HG03575 (cell line): ENCODE results near the gene SSTR4.

ENCODE experiments used
- ATAC-seq: cut with Tn5 transposase; IDR thresholded peaks from one replicate; pipeline ENCODE4 v1.9.1; 2021; ENCODE audit not compliant: unreplicated experiment, insufficient number of reproducible peaks, low FRiP score; ENCODE audit errors: extremely low read depth

SSTR4 gene

DNA sequence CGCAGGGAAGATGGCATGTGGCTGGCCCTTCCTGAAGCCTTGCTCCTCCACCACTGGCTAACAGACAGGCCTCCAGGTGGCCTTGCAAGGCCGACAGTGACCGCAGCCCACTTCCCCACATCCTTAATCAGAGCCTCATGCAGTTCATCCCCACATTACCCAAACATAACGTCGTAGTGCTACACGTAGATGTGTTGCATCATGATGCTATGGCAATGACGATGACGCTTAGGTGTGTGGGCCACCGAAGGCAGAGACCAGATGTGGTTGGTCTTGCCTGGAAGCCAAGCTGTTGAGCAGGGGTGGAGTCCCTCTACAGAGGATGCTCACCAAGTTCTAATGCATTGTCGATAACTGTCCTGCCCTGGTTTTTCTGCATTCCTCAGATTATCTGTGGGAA, 45.4 kb downstream of the SSTR4 start:
- ATAC-seq, result no peak

DNA sequence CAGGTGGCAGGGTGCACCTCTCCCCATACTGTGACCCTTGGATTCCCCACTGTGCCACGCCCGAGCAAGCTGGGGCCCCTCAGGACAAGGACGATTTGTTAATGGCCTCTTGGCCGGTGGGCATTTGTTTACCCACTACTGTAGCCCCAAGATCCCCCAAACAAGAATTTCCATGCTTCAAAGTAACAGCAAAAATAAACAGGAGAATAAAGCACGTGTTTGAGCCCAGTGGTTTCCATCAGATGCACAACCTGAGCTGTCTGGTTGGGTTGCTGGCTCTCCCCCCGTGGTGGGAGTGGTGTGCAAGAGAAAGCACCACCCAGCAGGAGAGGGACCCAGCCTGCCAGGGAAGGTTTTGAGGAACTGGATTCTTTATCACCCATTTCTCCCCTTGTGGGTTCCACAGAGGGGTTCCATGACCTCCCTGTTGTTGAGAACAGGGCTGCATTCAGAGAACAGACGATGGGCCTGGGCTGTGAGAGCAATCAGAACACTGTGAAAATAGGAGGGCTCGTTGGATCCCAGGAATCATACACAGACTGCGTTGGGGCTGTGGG, 46.2 kb downstream of the SSTR4 start:
- ATAC-seq, result no peak

DNA sequence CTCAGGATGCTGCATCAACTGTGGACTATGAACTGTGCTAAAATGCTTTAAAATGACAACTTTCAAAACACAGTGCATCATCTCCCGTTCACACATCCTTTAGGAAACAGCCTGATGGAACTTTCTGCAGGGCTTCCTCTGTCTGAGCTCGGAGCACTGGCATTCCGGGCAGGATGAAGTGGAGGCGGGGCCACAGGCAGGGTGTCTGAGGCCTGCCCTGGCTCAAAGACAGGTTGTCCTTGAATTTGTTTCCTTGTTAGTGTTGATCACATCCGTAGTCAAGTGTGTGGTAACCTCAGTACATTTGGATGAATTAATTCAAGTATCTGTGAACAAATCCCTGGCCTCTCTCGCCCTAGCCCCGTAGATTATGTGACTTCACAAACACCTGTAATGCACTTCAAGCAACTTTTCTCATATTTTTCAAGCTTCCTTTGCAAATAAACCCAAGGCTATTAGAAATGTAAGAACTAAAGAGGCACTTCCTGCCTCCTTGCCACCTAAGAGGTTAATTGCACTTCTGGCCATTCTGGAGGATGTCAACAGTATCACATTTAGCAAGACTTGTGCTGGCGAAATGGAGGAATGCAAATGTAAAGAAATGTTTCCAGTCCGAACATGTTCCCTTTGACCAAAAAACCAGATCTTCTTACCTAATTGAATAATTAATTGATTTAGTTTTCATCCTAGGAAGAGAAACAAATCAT, 47.9 kb downstream of the SSTR4 start:
- no peak for ATAC-seq

DNA sequence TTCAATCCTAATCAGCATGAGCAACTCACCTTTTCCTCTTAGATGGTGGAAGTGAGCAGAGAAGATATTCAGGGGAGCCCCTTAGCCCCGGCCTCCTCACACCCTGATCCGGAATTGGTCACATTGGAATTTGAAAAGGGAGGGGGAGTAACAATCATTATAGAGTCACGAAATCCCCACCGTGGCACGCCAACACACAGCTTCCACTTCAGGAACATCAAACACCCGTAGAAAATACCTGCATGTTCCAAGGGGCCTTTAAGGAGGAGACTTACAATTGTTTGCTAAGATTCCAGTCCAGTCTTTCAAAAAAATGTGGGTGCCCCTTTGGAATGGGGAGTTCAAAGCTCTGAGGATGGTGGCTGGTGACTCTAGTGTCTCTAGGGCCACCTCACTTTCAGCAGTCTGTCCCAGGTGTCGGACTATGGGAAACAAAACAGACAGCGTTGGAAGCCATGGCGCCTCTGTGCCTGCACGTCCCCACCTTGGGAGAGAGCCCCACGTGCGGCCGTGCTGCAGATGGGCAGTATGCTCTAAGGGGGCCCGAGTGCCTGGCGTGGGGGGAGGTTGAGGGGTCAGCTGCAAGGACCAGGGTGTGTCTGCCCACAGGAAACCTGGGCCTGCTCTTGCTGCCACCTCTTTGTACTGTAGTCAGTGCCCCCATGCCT, 48.6 kb downstream of the SSTR4 start:
- no peak for ATAC-seq

DNA sequence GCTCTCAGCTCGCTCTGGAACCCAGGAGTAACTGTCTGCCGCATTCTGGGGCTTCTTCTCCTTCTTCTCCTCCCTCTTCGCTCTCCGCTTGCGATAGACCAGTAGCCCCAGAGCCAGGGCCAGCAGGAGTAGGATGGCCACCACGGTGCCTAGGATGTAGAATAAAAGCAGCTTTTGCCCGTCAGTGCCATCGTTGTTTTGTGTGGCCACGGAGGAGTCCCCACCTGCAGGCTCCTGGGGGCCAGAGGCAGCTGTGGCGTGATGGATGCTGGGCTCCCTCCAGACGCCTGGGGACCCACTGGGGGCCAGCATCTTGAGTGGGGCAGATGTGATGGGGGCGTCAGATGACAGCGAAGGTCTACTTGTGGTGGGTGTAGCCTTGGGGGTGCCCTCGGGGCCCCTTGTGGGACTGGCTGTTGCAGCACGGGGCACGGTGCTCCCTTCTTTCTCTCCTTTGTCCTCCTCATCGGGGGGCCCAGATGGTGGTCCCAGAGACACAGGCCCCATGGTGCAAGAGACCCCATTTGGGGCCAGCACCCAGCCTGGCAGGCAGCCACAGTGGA, 49.3 kb downstream of the SSTR4 start:
- no peak for ATAC-seq

DNA sequence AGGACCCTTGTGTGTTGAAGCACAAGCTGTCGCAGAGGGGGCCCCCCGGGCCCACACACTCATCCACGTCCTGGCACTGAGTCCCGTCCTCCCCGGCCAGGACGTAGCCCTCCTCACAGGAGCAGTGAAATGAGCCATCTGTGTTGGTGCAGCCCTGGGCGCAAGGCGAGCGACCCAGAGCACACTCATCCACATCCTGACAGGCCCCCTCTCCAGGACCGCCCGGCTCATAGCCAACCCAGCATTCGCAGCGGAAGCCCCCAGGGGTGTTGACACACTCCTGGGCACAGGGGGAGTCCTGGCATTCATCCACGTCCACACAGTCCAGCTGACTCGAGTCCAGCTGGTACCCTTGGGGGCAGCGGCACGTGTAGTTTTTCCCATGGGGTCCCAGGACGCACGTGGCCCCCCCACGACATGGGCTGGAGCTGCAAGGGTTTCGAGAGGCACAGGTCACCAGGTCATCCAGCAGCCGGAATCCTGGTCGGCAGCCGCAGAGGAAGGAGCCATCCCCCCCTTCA, 49.8 kb downstream of the SSTR4 start:
- no peak for ATAC-seq

DNA sequence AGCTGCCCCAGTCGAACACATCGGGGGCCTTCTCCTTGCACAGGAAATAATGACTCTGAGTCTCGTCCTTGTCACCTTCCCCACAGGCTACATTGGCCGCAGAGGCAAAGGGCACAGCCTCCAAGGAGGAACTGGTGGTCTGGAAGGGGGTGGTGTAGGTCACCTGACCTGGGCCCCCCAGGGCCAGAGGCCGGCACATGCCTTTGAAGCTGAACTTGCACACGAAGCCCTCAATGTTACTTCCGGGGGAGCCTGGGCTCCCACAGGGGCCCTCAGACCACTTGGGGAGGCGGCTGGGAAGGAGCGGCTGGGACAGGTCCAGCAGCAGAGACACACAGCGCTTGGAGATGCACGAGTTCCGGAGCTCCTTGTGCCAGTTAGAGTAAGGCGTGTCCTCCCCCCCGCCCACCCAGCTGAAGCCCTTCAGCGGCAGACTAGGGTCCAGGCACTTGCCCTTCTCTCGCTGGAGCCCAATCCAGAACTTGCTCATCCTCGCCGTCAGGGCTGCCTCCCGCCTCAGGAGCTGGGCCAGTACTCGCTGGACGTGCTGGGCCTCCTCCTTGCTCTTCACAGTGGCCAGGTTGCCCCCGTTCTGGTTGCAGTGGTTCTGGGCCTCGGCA, 50.4 kb downstream of the SSTR4 start:
- ATAC-seq, result no peak

DNA sequence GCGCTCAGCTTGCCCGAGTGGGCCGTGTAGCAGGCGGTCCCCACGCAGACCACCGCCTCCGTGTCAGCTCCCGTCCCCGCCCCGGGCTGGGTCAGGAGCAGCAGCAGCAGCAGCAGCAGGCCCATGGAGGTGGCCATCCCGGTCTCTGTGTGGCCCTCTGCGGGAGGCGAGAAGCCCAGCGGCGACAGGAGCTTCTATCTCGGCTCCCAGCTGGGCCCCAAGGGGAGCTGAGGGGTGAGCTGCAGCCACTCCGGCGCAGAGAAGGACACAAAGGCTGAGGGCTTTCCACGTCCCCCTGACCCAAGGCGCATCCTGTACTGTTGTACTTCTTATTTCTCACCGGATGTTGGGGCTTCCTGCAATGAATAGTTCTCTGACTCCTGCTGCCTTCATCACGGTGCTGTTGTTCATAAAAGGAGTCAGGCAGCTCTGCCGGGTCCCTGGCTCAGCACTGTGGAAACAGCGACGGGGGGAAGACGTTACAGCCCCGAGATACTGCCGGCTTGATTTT, 51.0 kb downstream of the SSTR4 start, which contains the start of gene CD93:
TSS of gene CD93 (minus strand) at position 269 of the 511 bp plus-strand sequence. CDS start at position 137, 132 bp downstream.
- no peak for ATAC-seq

DNA sequence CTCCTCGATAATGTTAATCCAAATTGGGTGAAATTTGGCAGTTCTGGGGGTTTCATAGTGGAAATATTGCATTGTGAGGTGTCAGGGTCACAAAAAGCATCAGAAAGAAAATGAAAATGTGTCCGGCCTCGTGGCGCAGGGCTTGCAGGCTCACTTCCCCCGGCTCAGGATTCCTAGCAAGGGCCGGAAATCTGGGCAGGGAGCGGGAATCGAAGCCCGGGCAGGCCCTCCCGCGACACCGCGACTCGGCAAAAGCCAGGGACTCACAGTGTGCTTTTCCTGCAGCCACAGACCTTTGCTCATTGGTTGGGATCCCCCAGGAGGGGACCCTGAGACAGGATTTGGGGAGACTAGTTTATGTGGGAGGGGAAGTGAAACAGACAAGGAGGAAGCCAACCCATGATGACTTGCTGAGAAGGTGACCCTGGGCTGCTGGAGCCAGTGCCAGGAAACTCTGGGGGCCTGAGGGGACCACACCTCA, 51.9 kb downstream of the SSTR4 start:
- no peak for ATAC-seq

DNA sequence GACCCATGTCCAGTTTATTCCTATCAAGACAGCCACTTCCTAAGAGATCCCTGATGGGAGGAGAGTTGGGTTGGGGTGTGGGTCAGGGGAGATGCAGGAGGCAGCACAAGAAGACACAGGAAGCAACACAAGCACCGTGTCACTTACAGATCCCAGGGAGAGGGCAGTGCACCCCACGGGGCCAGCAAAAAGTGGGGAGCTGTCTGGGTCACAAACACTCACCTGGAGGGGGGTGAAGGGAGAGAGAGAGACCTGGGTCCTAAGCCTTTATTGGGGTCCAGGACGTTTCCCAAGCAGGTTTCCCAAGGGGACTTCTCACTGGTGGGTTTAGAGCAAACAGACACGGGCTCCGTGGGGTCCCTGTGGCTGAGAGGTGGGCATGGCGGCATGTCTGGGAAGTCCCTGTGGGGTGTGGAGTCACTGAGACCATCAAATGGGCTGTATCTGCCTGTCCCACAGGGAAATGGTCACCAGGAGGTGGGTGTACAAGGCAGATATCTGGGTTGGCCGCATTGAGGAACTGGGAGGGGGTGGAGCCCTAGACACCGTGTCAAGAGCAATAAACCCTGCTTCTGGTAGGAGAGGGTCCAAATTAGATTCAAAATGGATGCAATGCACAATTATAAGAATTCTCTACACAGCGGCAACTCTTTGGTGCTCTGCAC, 52.6 kb downstream of the SSTR4 start:
- ATAC-seq, result no peak
